Mucosa of descending colon (tissue), 3 donors: ENCODE data around the gene ARHGAP6. TPM values are rescaled to one million over a fixed set of nuclear protein-coding genes. Genes with fewer than 3 reads are reported as not detected.

Source experiments
- ATAC-seq: fragments of 200-7000 bp; cut with Tn5 transposase; one replicate; pipeline ENCODE4 v1.9.1; 2020; ENCODE audit warnings: mild to moderate bottlenecking, moderate library complexity
- DNase-seq, 3 donors: peaks; one replicate each; pipeline ENCODE4 v3.0.0-alpha.2; 2020
- H3K36me3 ChIP-seq: fragments of 200-600 bp; one replicate; pipeline ENCODE4 v1.8.0; 2021; ENCODE audit warnings: low read depth, mild to moderate bottlenecking
- H3K4me1 ChIP-seq: fragments of 200-600 bp; one replicate; pipeline ENCODE4 v1.8.0; 2021; ENCODE audit warnings: low read depth, mild to moderate bottlenecking
- H3K4me3 ChIP-seq: fragments of 200-600 bp; one replicate; pipeline ENCODE4 v1.8.0; 2021; ENCODE audit warnings: mild to moderate bottlenecking
- H3K9me3 ChIP-seq: fragments of 200-600 bp; one replicate; pipeline ENCODE4 v1.8.0; 2021; ENCODE audit warnings: mild to moderate bottlenecking
- CTCF ChIP-seq: fragments of 200-600 bp; IDR thresholded peaks from one replicate; pipeline ENCODE4 v1.8.0; 2022; ENCODE audit warnings: antibody characterized with exemption, mild to moderate bottlenecking
- intact Hi-C, 2 donors: fragments of 100-400 bp; cut with DNase I in 1 of 2; cut with micrococcal nuclease in 1 of 2; formaldehyde crosslinking; loops; one replicate each; pipeline versions ENCODE4 v1.11.0 to v1.11.1; 2022; cut with DNase I, micrococcal nuclease
- total RNA-seq, 3 donors: library from RNA; stranded (reverse); fragmentation: NEBNext Ultra II Directional in 2 of 3; extraction: Animal tissue kit (Norgen Biotek cat#: 25700) in 2 of 3; gene quantifications; one replicate each; pipeline versions ENCODE4 v1.2.1 to v1.2.4, GENCODE V29; 2021 to 2023
- donor health status: DM: no; HTN: no; CAD: no; lungs with moderate emphysema.
- donor health status: DM: no; HTN: no; CAD: no.
- donor health status: DM: no; HTN: yes; CAD: no.

ARHGAP6 gene
- total RNA-seq, 3 donors from 2014 or later = 2.2 to 41.5 (median 4.4) TPM

GRCh38 chrX:11426712-11427452 is 238.8 kb downstream of the ARHGAP6 start:
- Histone ChIP-seq H3K9me3 (no peaks in the 10 kb centered on the region), H3K4me3 (no peak overlapping the region), H3K36me3 (no peaks in the 10 kb centered on the region), H3K4me1 (no peaks in the 10 kb centered on the region)
- TF ChIP-seq CTCF = no peak
- ATAC-seq = peak; percentile 19
- DNase-seq = no peak
- intact Hi-C loops = no loop called here

- no peak overlapping the region for H3K4me3 ChIP-seq
- intact Hi-C loops = no loop called here
- TF ChIP-seq CTCF = no peak
Observed at GRCh38 chrX:11424903-11425674, 240.6 kb downstream of the ARHGAP6 start.

GRCh38 chrX:11423949-11424348 is 241.8 kb downstream of the ARHGAP6 start:
- no peak overlapping the region for H3K4me3 ChIP-seq

More at GRCh38 chrX:11424903-11425674, 240.6 kb downstream of the ARHGAP6 start:
- H3K36me3 ChIP-seq = no peaks in the 10 kb centered on the region
- no peaks in the 10 kb centered on the region for H3K4me1 ChIP-seq
- no peak for ATAC-seq
- no peak for DNase-seq
- H3K9me3 ChIP-seq = no peaks in the 10 kb centered on the region

GRCh38 chrX:11423362-11423818 is 242.3 kb downstream of the ARHGAP6 start:
- peak in 1 of 3 donors; percentile 32 for DNase-seq
- intact Hi-C loops = no loop called here

More at GRCh38 chrX:11423949-11424348, 241.8 kb downstream of the ARHGAP6 start:
- H3K36me3 ChIP-seq = no peaks in the 10 kb centered on the region
- intact Hi-C loops = no loop called here
- H3K9me3 ChIP-seq = no peaks in the 10 kb centered on the region
- no peak for ATAC-seq
- DNase-seq = no peak
- H3K4me1 ChIP-seq = no peaks in the 10 kb centered on the region
- TF ChIP-seq CTCF = no peak

GRCh38 chrX:11422525-11422857 is 243.2 kb downstream of the ARHGAP6 start:
- intact Hi-C loops = no loop called here
- no peak for DNase-seq
- no peak for ATAC-seq
- Histone ChIP-seq H3K4me1 (no peaks in the 10 kb centered on the region), H3K36me3 (no peaks in the 10 kb centered on the region), H3K4me3 (no peak overlapping the region), H3K9me3 (no peaks in the 10 kb centered on the region)
- no peak for TF ChIP-seq CTCF

More at GRCh38 chrX:11423362-11423818, 242.3 kb downstream of the ARHGAP6 start:
- Histone ChIP-seq H3K4me1 (no peaks in the 10 kb centered on the region), H3K36me3 (no peaks in the 10 kb centered on the region), H3K4me3 (no peak overlapping the region), H3K9me3 (no peaks in the 10 kb centered on the region)
- peak; percentile 68 for ATAC-seq
- no peak for TF ChIP-seq CTCF
